Neural progenitor cell (in vitro differentiated cells): ENCODE results near the gene SNAP29. TPM values are rescaled to one million over a fixed set of nuclear protein-coding genes. Genes with fewer than 3 reads are reported as not detected.

ENCODE experiments used
- DNase-seq: peaks from one replicate; pipeline ENCODE4 v3.0.0-alpha.2; 2016; ENCODE audit warnings: low spot score
- H2AFZ ChIP-seq: fragments of 200-600 bp; sonication (generic); replicated peaks from 2 replicates; pipeline ENCODE4 v1.6.1; 2016; ENCODE audit warnings: antibody characterized with exemption
- H3F3A ChIP-seq: fragments of 200-600 bp; sonication (generic); 2 replicates; pipeline ENCODE4 v1.6.1; 2016; ENCODE audit warnings: antibody characterized with exemption, low read depth
- H3K27ac ChIP-seq: fragments of 200-600 bp; sonication (generic); 2 replicates; pipeline ENCODE4 v1.5.1; 2016; ENCODE audit warnings: mild to moderate bottlenecking
- H3K27me3 ChIP-seq: fragments of 200-600 bp; sonication (generic); 2 replicates; pipeline ENCODE4 v1.6.1; 2016; ENCODE audit warnings: mild to moderate bottlenecking, moderate library complexity
- H3K36me3 ChIP-seq: fragments of 200-600 bp; sonication (generic); 2 replicates; pipeline ENCODE4 v1.5.1; 2016
- H3K4me1 ChIP-seq: fragments of 200-600 bp; sonication (generic); 2 replicates; pipeline ENCODE4 v1.6.1; 2016; ENCODE audit warnings: mixed run types
- H3K4me2 ChIP-seq: fragments of 200-600 bp; sonication (generic); 2 replicates; pipeline ENCODE4 v1.6.1; 2016
- H3K4me3 ChIP-seq: fragments of 200-600 bp; sonication (generic); 2 replicates; pipeline ENCODE4 v1.5.1; 2016
- H3K79me2 ChIP-seq: fragments of 200-600 bp; sonication (generic); 2 replicates; pipeline ENCODE4 v1.6.1; 2016; ENCODE audit warnings: low read depth
- H3K9ac ChIP-seq: fragments of 200-600 bp; sonication (generic); 2 replicates; pipeline ENCODE4 v1.6.1; 2016
- H3K9me3 ChIP-seq: fragments of 200-600 bp; sonication (generic); 2 replicates; pipeline ENCODE4 v1.5.1; 2016; ENCODE audit warnings: low read depth
- H4K20me1 ChIP-seq: fragments of 200-600 bp; sonication (generic); 2 replicates; pipeline ENCODE4 v1.6.1; 2016; ENCODE audit warnings: low read depth
- H3K27ac Mint-ChIP-seq: 3 replicates; pipeline ENCODE4 v1.8.0; 2021; ENCODE audit warnings: mixed read lengths
- H3K27me3 Mint-ChIP-seq: 2 replicates; pipeline ENCODE4 v1.8.0; 2022; ENCODE audit warnings: low read depth, mild to moderate bottlenecking, inconsistent platforms, moderate library complexity, mixed read lengths; ENCODE audit not compliant: insufficient read depth
- H3K36me3 Mint-ChIP-seq: 3 replicates; pipeline ENCODE4 v1.8.0; 2021; ENCODE audit warnings: mixed read lengths
- H3K4me1 Mint-ChIP-seq: 3 replicates; pipeline ENCODE4 v1.8.0; 2021; ENCODE audit warnings: mixed read lengths
- H3K4me3 Mint-ChIP-seq: 3 replicates; pipeline ENCODE4 v1.8.0; 2021; ENCODE audit warnings: mild to moderate bottlenecking, moderate library complexity, mixed read lengths
- H3K9me3 Mint-ChIP-seq: 3 replicates; pipeline ENCODE4 v1.8.0; 2020; ENCODE audit warnings: mixed read lengths
- CTCF ChIP-seq: fragments of 200-600 bp; sonication (generic); IDR thresholded peaks from 2 replicates; pipeline ENCODE4 v1.5.1; 2017; ENCODE audit warnings: antibody characterized with exemption, mild to moderate bottlenecking
- EZH2 ChIP-seq: fragments of 200-600 bp; sonication (generic); IDR thresholded peaks from 2 replicates; pipeline ENCODE4 v1.6.1; 2017; ENCODE audit warnings: antibody characterized with exemption, mild to moderate bottlenecking, moderate library complexity
- EZH2phosphoT487 ChIP-seq: fragments of 200-600 bp; sonication (generic); IDR thresholded peaks from 2 replicates; pipeline ENCODE4 v1.6.1; 2017; ENCODE audit warnings: antibody characterized with exemption
- total RNA-seq: library from RNA; depleted of rRNA; stranded (reverse); fragments of >200 nt; gene quantifications from 2 replicates; pipeline ENCODE4 v1.2.3, GENCODE V29; 2015; ENCODE audit warnings: low replicate concordance

Gene SNAP29
- total RNA-seq, 1 donor from 2014 or later, result 5.6 TPM

GRCh38 chr22:20920881-20921203 is 62.0 kb downstream of the SNAP29 start:
- Histone ChIP-seq H3K9ac (no peak overlapping the region), H4K20me1 (peaks cover 82% of the 10 kb centered on the region), H3K27me3 (no peaks in the 10 kb centered on the region), H3K4me2 (peak overlapping the region; percentile 88), H2AFZ (no peak overlapping the region), H3K27ac (no peak overlapping the region), H3K4me3 (peak overlapping the region; percentile 98), H3K4me1 (peaks cover 23% of the 10 kb centered on the region), H3K36me3 (no peaks in the 10 kb centered on the region), H3F3A (peaks cover 44% of the 10 kb centered on the region), H3K9me3 (no peaks in the 10 kb centered on the region), H3K79me2 (peaks cover 86% of the 10 kb centered on the region)
- Mint-ChIP-seq H3K4me1 (peaks cover 33% of the 10 kb centered on the region), H3K4me3 (peak overlapping the region; percentile 99), H3K36me3 (peaks cover 22% of the 10 kb centered on the region), H3K27me3 (peaks cover 7% of the 10 kb centered on the region), H3K9me3 (peaks cover 5% of the 10 kb centered on the region), H3K27ac (no peak overlapping the region)
- TF ChIP-seq EZH2phosphoT487 (no peak), CTCF (no peak), EZH2 (no peak)
- no peak for DNase-seq

GRCh38 chr22:20922141-20922751 is 63.4 kb downstream of the SNAP29 start:
- DNase-seq, result no peak
- peaks cover 30% of the 10 kb centered on the region for H3K36me3 Mint-ChIP-seq
- peaks cover 35% of the 10 kb centered on the region for H3K4me1 Mint-ChIP-seq
- H3K36me3 ChIP-seq, result no peaks in the 10 kb centered on the region
- peaks cover 32% of the 10 kb centered on the region for H3K4me1 ChIP-seq
- peaks cover 100% of the 10 kb centered on the region for H3K79me2 ChIP-seq
- H4K20me1 ChIP-seq, result peaks cover 95% of the 10 kb centered on the region
- peak overlapping the region; percentile 10 for H3K4me3 Mint-ChIP-seq
- H3K9me3 Mint-ChIP-seq, result peaks cover 9% of the 10 kb centered on the region
- H3K27ac ChIP-seq, result no peak overlapping the region
- no peaks in the 10 kb centered on the region for H3K27me3 ChIP-seq
- no peak overlapping the region for H3K27ac Mint-ChIP-seq
- peaks cover 7% of the 10 kb centered on the region for H3K27me3 Mint-ChIP-seq
- H2AFZ ChIP-seq, result no peak overlapping the region
- H3F3A ChIP-seq, result peaks cover 42% of the 10 kb centered on the region
- no peak overlapping the region for H3K4me3 ChIP-seq
- TF ChIP-seq CTCF, result no peak
- no peak for TF ChIP-seq EZH2phosphoT487
- TF ChIP-seq EZH2, result no peak
- no peak overlapping the region for H3K9ac ChIP-seq
- no peak overlapping the region for H3K4me2 ChIP-seq
- no peaks in the 10 kb centered on the region for H3K9me3 ChIP-seq

GRCh38 chr22:20926243-20926642 is 67.4 kb downstream of the SNAP29 start:
- no peak overlapping the region for H3K9ac ChIP-seq
- peak overlapping the region; percentile 57 for H3K27ac ChIP-seq
- H3K9me3 ChIP-seq, result no peaks in the 10 kb centered on the region
- DNase-seq, result no peak
- Mint-ChIP-seq H3K4me3 (no peak overlapping the region), H3K27me3 (peaks cover 6% of the 10 kb centered on the region), H3K4me1 (peaks cover 21% of the 10 kb centered on the region), H3K9me3 (peaks cover 12% of the 10 kb centered on the region), H3K27ac (no peak overlapping the region), H3K36me3 (peaks cover 33% of the 10 kb centered on the region)
- no peak overlapping the region for H3K4me3 ChIP-seq
- no peak overlapping the region for H2AFZ ChIP-seq
- H3K4me2 ChIP-seq, result peak overlapping the region; percentile 24
- H3F3A ChIP-seq, result peaks cover 38% of the 10 kb centered on the region
- H3K36me3 ChIP-seq, result peaks cover 6% of the 10 kb centered on the region
- H4K20me1 ChIP-seq, result peaks cover 96% of the 10 kb centered on the region
- H3K79me2 ChIP-seq, result peaks cover 100% of the 10 kb centered on the region
- H3K27me3 ChIP-seq, result no peaks in the 10 kb centered on the region
- TF ChIP-seq CTCF, result no peak
- no peak for TF ChIP-seq EZH2phosphoT487
- TF ChIP-seq EZH2, result no peak
- H3K4me1 ChIP-seq, result peaks cover 22% of the 10 kb centered on the region
